SHP77 (cell line): ENCODE results near the gene MAGI1.
A peak's percentile ranks its signal among the peaks of the same experiment; 100 is the strongest.

Experiments used
- DNase-seq, 2 experiments: peaks; one replicate each; lab custom pipeline; 2025; lab: John Stamatoyannopoulos, UW

Gene MAGI1

GRCh38 chr3:65971293-65972252 is 67.1 kb downstream of the MAGI1 start:
- DNase-seq = no peak

GRCh38 chr3:65968996-65969395 is 69.7 kb downstream of the MAGI1 start:
- DNase-seq = no peak

- DNase-seq = no peak
These were observed 71.3 kb downstream of the MAGI1 start for GRCh38 chr3:65967451-65967850.

GRCh38 chr3:65964838-65965237 is 73.9 kb downstream of the MAGI1 start:
- no peak for DNase-seq

GRCh38 chr3:65963787-65964677 is 74.7 kb downstream of the MAGI1 start:
- DNase-seq = no peak

- no peak for DNase-seq
These were observed 77.0 kb downstream of the MAGI1 start for GRCh38 chr3:65961733-65962132.

GRCh38 chr3:65961128-65961527 is 77.6 kb downstream of the MAGI1 start:
- DNase-seq = no peak

GRCh38 chr3:65960087-65960486 is 78.6 kb downstream of the MAGI1 start:
- no peak for DNase-seq

- no peak for DNase-seq
These were observed 80.5 kb downstream of the MAGI1 start for GRCh38 chr3:65958216-65958615.

GRCh38 chr3:65955792-65956477 is 82.8 kb downstream of the MAGI1 start:
- no peak for DNase-seq

- DNase-seq = no peak
These were observed 84.6 kb downstream of the MAGI1 start for GRCh38 chr3:65953881-65954733.

GRCh38 chr3:65953301-65953812 is 85.4 kb downstream of the MAGI1 start:
- DNase-seq = no peak

- DNase-seq = no peak
These were observed 85.9 kb downstream of the MAGI1 start for GRCh38 chr3:65952842-65953241.

GRCh38 chr3:65951836-65952505 is 86.7 kb downstream of the MAGI1 start:
- no peak for DNase-seq

- DNase-seq = no peak
These were observed 88.1 kb downstream of the MAGI1 start for GRCh38 chr3:65950340-65951326.

GRCh38 chr3:65948841-65949573 is 89.7 kb downstream of the MAGI1 start:
- DNase-seq = no peak

- peak; percentile 69 to 81 for DNase-seq
These were observed 92.3 kb downstream of the MAGI1 start for GRCh38 chr3:65946438-65946837.

GRCh38 chr3:65945953-65946352 is 92.8 kb downstream of the MAGI1 start:
- DNase-seq = no peak
